Activated CD4-positive, alpha-beta T cell treated with anti-CD3 and anti-CD28 coated beads for 36 hours (primary cell): Measurements from ENCODE around the gene NCAPH2. TPM values are rescaled to one million over a fixed set of nuclear protein-coding genes. Genes with fewer than 3 reads are reported as not detected.

ENCODE experiments used
- ATAC-seq: fragments of 200-7000 bp; cut with Tn5 transposase; one replicate; pipeline ENCODE4 v1.10.0; 2021; ENCODE audit warnings: mild to moderate bottlenecking, moderate library complexity
- CTCF ChIA-PET: fragments of 350-600 bp; sonication (Branson Sonifier 250); formaldehyde crosslinking; loops from one replicate; lab custom pipeline; 2021; ENCODE audit warnings: antibody characterized with exemption; lab: Charles Lee
- POLR2A ChIA-PET: fragments of 350-600 bp; sonication (Branson Sonifier 250); formaldehyde crosslinking; loops from one replicate; lab custom pipeline; 2021; ENCODE audit warnings: antibody characterized with exemption, inconsistent platforms; lab: Charles Lee
- DNase-seq: peaks from one replicate; pipeline ENCODE4 v3.0.0-alpha.2; 2020
- H3K27ac Mint-ChIP-seq: one replicate; pipeline ENCODE4 v1.8.0; 2021; ENCODE audit warnings: mixed read lengths
- H3K27me3 Mint-ChIP-seq: one replicate; pipeline ENCODE4 v1.8.0; 2021; ENCODE audit warnings: mixed read lengths
- H3K36me3 Mint-ChIP-seq: one replicate; pipeline ENCODE4 v1.8.0; 2021; ENCODE audit warnings: low read depth, mixed read lengths
- H3K4me1 Mint-ChIP-seq: one replicate; pipeline ENCODE4 v1.8.0; 2021; ENCODE audit warnings: mixed read lengths
- H3K4me3 Mint-ChIP-seq: one replicate; pipeline ENCODE4 v1.8.0; 2021; ENCODE audit warnings: mild to moderate bottlenecking, moderate library complexity, mixed read lengths
- H3K9me3 Mint-ChIP-seq: one replicate; pipeline ENCODE4 v1.8.0; 2021; ENCODE audit warnings: low read depth, mixed read lengths
- intact Hi-C, 2 experiments: fragments of 100-400 bp; cut with DNase I in 1 of 2; cut with micrococcal nuclease in 1 of 2; formaldehyde crosslinking; loops; one replicate each; pipeline versions ENCODE4 v1.14.2 to v1.15.1; 2022 to 2024; cut with DNase I, micrococcal nuclease
- total RNA-seq, 2 experiments: library from RNA; stranded (reverse); gene quantifications; one replicate each; pipeline ENCODE4 v1.2.3, GENCODE V29; 2021

Gene NCAPH2
- total RNA-seq, 2 experiments from 2014 or later, result 115 to 123 TPM

DNA sequence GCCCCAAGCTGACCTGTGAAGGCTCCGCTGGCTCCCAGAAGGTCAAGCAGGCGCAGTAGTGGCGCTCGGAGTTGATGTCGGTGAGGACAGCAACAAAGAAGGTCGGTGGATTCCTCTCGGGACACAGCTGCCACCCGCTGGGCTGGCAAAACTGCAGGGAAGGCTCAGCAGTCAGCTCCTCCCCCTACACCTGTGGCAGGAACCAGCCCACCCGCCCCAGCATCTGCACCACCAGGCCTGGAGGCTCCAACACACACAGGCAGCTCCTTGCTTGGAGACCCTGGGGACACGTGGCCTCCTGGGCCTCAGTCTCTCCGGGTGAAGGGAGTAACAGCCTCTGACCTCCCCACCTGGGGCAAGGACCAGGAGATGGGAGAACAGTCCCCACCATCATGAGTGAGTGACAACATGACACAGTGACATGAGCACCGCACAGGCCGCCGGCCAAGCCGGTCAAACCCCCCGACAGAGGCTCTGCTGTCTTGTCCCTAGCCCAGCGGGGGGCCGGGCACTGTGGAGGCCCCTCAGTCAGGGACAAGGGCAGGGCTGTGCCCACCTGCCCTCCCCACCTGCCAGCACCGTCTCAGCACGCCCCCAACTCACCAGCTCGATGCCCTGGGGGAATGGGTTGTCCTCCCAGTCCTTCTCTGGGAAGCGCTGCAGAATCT is 40.1 kb upstream of the NCAPH2 start:
- no peak overlapping the region for H3K27ac Mint-ChIP-seq
- ChIA-PET CTCF (interaction anchor here (1.0 kb wide), 1 partner anchor 153 kb away, joined by 7 read pairs; no protein-coding TSS in a partner anchor), POLR2A (interaction anchor here (0.7 kb wide), 1 partner anchor 18 kb away, joined by 5 read pairs; no protein-coding TSS in a partner anchor)
- H3K4me1 Mint-ChIP-seq, result peaks cover 42% of the 10 kb centered on the region
- ATAC-seq (no peak), DNase-seq (no peak)
- intact Hi-C loops, result no loop called here
- no peaks in the 10 kb centered on the region for H3K27me3 Mint-ChIP-seq
- H3K36me3 Mint-ChIP-seq, result peaks cover 26% of the 10 kb centered on the region
- H3K9me3 Mint-ChIP-seq, result no peaks in the 10 kb centered on the region
- no peak overlapping the region for H3K4me3 Mint-ChIP-seq

DNA sequence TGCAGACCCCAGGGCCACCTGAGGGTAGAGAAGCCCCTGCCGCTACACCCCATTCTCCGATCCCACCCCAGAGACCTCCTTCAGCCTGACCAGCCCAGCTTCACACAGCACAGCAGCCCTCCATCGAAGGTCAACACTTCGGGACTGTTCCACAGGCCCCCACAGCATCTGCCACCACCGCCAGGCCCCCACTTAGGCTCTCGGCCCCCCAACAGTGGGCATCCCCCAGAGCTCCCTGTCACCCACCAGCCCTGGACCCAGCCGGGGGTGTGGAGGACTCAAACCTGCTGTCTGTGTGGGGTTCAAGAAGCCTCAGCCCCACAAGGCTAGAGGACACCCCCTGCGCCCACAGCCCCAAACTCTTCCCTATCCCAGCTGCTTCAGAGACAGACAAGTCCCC is 39.4 kb upstream of the NCAPH2 start:
- Mint-ChIP-seq H3K27ac (peak overlapping the region; percentile 67), H3K4me1 (peaks cover 49% of the 10 kb centered on the region), H3K36me3 (peaks cover 21% of the 10 kb centered on the region), H3K27me3 (no peaks in the 10 kb centered on the region), H3K4me3 (no peak overlapping the region), H3K9me3 (no peaks in the 10 kb centered on the region)
- ChIA-PET POLR2A (interaction anchor here (0.7 kb wide), 1 partner anchor 19 kb away, joined by 5 read pairs; no protein-coding TSS in a partner anchor), CTCF (interaction anchor here (0.6 to 1.2 kb wide), 4 partner anchors 38 to 232 kb away, joined by 3 to 7 read pairs (median 3); no protein-coding TSS in a partner anchor)
- DNase-seq, result no peak
- intact Hi-C loops, result loop anchor here in 1 of 2 experiments (1.0 kb wide), 1 partner anchor 152 kb away; no protein-coding TSS in a partner anchor
- ATAC-seq, result no peak

DNA sequence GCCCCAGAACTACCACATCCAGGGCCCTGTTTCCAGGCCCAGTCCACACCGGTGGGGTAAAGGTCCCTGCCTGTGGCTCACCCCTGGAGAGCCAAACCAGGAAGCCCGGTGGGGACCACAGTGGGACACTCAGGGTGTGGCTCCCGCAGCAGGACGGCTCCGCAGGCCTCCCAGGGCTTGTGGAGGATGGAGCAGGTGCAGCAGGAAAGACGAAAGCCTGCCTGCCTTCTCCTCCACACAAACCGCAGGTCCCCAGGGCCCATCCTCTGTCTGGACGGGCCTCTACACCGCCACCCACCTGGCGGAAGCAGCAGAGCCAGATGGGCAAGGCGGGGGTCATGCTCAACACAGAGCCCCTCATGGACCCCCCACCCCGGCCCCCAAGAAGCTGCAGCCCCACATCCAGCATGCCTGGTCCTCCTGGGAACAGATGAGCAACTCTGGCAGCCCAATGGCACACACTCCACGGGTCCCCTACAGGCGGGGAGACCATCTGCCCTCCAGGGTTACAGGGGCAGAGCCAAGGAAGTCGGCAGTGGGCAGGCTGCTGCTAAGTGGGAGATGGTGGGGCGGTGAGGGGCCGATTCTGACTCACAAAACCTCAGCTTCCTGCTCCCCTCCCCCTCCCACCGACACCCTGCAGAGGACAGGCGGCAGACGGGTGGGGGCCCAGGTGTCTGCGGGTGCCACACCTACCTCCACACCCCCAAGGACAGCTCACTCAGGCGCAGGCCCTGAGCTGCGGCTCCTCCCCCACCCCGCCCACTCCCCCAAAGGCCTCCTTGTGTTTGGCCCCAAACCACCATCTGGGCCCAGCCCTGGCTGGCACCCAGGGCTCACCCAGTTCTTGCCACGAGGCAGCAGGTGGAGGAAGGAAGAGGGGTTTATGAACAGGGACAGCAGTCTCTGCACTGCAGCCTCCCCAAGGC is 38.4 kb upstream of the NCAPH2 start:
- CTCF ChIA-PET, result interaction anchor here (0.6 to 3.4 kb wide), 8 partner anchors 16 to 233 kb away, joined by 3 to 14 read pairs (median 3); partner anchors contain the start of gene SCO2
- H3K4me1 Mint-ChIP-seq, result peaks cover 53% of the 10 kb centered on the region
- no peaks in the 10 kb centered on the region for H3K27me3 Mint-ChIP-seq
- H3K36me3 Mint-ChIP-seq, result peaks cover 17% of the 10 kb centered on the region
- no peaks in the 10 kb centered on the region for H3K9me3 Mint-ChIP-seq
- DNase-seq (peak; percentile 97), ATAC-seq (peak; percentile 84)
- POLR2A ChIA-PET, result interaction anchor here (0.6 to 1.6 kb wide), 6 partner anchors 38 to 290 kb away, joined by 3 to 10 read pairs (median 4); partner anchors contain the start of genes LMF2, NCAPH2 and SCO2
- H3K27ac Mint-ChIP-seq, result peak overlapping the region; percentile 95
- peak overlapping the region; percentile 59 for H3K4me3 Mint-ChIP-seq
- intact Hi-C loops, result loop anchor here (1.0 to 5.0 kb wide), 6 partner anchors 12 to 282 kb away; partner anchors contain the start of genes ADM2 (in 1 of the 2), LMF2 (in 1 of the 2), NCAPH2 (in 1 of the 2) and TRABD (in 1 of the 2)

DNA sequence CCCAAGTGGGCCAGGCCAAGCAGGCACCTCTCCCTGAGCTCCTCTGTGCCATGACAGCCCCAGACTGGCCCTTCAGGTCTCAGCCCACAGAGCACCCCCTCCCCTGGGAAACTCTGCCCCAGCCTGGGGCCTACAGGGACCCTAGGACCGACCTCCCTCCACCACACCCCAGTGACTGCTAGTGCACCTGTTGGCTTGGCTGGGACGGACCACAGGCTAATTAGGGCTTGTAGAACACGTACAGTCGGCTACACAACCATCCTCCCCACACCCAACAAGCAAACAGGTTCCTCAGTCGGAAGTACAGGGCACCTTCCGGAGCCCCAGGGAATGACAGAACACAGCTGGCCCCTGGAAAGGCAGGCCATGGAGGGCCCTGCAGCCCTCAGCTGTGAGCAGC is 37.5 kb upstream of the NCAPH2 start:
- peak overlapping the region; percentile 95 for H3K27ac Mint-ChIP-seq
- H3K4me3 Mint-ChIP-seq, result peak overlapping the region; percentile 59
- POLR2A ChIA-PET, result interaction anchor here (0.6 to 1.6 kb wide), 6 partner anchors 37 to 290 kb away, joined by 3 to 10 read pairs (median 4); partner anchors contain the start of genes LMF2, NCAPH2 and SCO2
- intact Hi-C loops, result loop anchor here (1.0 to 5.0 kb wide), 6 partner anchors 11 to 283 kb away; partner anchors contain the start of genes ADM2 (in 1 of the 2), LMF2 (in 1 of the 2), NCAPH2 (in 1 of the 2) and TRABD (in 1 of the 2)
- peaks cover 54% of the 10 kb centered on the region for H3K4me1 Mint-ChIP-seq
- DNase-seq, result no peak
- ATAC-seq, result no peak
- H3K36me3 Mint-ChIP-seq, result peaks cover 17% of the 10 kb centered on the region
- no peaks in the 10 kb centered on the region for H3K9me3 Mint-ChIP-seq
- no peaks in the 10 kb centered on the region for H3K27me3 Mint-ChIP-seq
- CTCF ChIA-PET, result interaction anchor here (1.0 to 3.4 kb wide), 4 partner anchors 20 to 55 kb away, joined by 3 to 14 read pairs (median 3); partner anchors contain the start of gene SCO2

DNA sequence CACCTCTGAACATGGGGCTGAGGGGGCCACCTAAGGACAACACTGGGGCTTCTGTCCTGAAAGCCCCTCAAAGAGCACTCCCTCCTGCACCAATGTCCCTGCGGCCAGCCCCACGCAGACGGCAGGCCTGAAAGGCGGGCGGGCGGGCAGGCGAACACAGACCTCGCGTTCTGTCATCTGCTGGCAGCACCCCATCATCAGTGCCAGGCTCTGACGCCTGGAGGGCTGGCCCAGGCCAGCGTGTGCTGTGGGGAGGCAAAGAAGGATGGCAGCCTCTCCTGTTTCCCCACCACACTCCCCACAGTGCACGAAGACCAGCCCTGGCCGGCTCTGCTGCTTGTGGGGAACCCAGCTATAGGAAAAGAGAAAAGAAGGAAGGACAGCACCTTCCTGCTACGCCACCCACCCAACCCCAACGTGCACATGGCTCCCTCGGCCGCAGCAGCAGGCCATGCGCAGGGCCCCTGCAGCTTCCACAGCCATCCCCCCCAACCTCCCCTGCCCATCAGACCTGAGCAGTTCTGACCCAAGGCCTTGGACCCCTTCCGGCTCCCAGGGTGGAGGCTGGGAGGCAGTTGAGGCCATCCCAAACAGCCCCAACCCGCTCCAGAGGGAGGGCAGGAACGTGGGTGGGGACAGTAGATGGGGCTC is 36.7 kb upstream of the NCAPH2 start:
- no peak for ATAC-seq
- peaks cover 11% of the 10 kb centered on the region for H3K36me3 Mint-ChIP-seq
- intact Hi-C loops, result loop anchor here (2.0 to 5.0 kb wide), 2 partner anchors 37 to 284 kb away; partner anchors contain the start of genes NCAPH2 (in 1 of the 2) and TRABD (in 1 of the 2)
- CTCF ChIA-PET, result interaction anchor here (0.8 to 3.4 kb wide), 2 partner anchors 54 to 150 kb away, joined by 3 to 14 read pairs; partner anchors contain the start of gene SCO2
- H3K4me3 Mint-ChIP-seq, result peak overlapping the region; percentile 59
- DNase-seq, result no peak
- peaks cover 55% of the 10 kb centered on the region for H3K4me1 Mint-ChIP-seq
- H3K27me3 Mint-ChIP-seq, result no peaks in the 10 kb centered on the region
- no peaks in the 10 kb centered on the region for H3K9me3 Mint-ChIP-seq
- POLR2A ChIA-PET, result no interaction called here
- peak overlapping the region; percentile 95 for H3K27ac Mint-ChIP-seq

DNA sequence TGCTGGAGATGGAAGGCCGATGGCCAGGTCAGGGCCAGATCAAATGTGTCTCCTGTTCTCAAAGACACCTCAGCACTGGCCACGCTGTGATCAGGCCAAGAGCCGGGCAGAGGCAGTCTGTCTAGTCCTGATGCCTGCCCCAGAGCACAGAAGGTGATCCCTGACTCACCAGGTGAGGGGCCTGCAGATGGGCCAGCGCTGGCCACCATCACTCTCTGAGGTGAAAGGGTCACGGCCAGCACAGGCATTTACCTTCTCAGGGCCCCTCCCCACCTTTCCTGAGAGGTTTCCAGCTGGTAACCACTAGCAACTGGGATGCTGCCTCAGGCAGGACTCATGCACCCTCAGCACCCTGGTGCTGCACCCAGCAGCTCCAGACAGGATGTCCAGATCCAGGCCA is 36.1 kb upstream of the NCAPH2 start:
- intact Hi-C loops, result loop anchor here (2.0 to 5.0 kb wide), 2 partner anchors 37 to 285 kb away; partner anchors contain the start of genes NCAPH2 (in 1 of the 2) and TRABD (in 1 of the 2)
- POLR2A ChIA-PET, result no interaction called here
- Mint-ChIP-seq H3K4me1 (peaks cover 55% of the 10 kb centered on the region), H3K27me3 (no peaks in the 10 kb centered on the region), H3K27ac (peak overlapping the region; percentile 95), H3K9me3 (no peaks in the 10 kb centered on the region), H3K4me3 (no peak overlapping the region), H3K36me3 (peaks cover 5% of the 10 kb centered on the region)
- CTCF ChIA-PET, result interaction anchor here (0.6 to 3.4 kb wide), 6 partner anchors 19 to 323 kb away, joined by 3 to 14 read pairs (median 4); partner anchors contain the start of gene SCO2
- DNase-seq, result no peak
- ATAC-seq, result no peak

DNA sequence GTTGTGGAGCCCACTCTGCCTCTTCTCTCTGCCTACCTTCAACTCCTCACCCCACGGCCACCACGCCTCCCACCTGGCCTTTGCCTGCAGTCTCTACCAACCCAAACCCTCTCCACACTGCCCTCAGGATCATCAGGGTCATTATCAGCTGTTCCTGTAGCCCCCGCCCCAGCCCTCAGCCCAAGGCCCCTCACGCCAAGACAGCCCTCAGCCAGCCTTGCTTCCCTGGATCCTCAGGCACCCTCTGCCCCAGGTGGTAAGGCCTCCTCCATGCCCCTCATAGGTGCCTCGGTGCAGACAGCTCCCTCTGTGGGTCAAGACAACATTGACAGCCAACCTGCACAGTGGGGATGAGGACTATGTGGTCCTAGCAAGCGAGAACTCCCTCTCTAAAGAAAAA is 34.9 kb upstream of the NCAPH2 start:
- ChIA-PET CTCF (interaction anchor here (0.9 to 1.7 kb wide), 6 partner anchors 20 to 53 kb away, joined by 3 to 6 read pairs (median 4); partner anchors contain the start of gene SCO2), POLR2A (interaction anchor here (0.7 kb wide), 1 partner anchor 53 kb away, joined by 3 read pairs; no protein-coding TSS in a partner anchor)
- Mint-ChIP-seq H3K4me3 (peak overlapping the region; percentile 89), H3K27me3 (no peaks in the 10 kb centered on the region), H3K27ac (peak overlapping the region; percentile 83), H3K36me3 (peaks cover 4% of the 10 kb centered on the region), H3K9me3 (no peaks in the 10 kb centered on the region), H3K4me1 (peaks cover 55% of the 10 kb centered on the region)
- ATAC-seq (peak; percentile 18), DNase-seq (peak; percentile 70)
- intact Hi-C loops, result loop anchor here in 1 of 2 experiments (5.0 kb wide), 1 partner anchor 286 kb away; the partner anchor contains the start of gene TRABD

DNA sequence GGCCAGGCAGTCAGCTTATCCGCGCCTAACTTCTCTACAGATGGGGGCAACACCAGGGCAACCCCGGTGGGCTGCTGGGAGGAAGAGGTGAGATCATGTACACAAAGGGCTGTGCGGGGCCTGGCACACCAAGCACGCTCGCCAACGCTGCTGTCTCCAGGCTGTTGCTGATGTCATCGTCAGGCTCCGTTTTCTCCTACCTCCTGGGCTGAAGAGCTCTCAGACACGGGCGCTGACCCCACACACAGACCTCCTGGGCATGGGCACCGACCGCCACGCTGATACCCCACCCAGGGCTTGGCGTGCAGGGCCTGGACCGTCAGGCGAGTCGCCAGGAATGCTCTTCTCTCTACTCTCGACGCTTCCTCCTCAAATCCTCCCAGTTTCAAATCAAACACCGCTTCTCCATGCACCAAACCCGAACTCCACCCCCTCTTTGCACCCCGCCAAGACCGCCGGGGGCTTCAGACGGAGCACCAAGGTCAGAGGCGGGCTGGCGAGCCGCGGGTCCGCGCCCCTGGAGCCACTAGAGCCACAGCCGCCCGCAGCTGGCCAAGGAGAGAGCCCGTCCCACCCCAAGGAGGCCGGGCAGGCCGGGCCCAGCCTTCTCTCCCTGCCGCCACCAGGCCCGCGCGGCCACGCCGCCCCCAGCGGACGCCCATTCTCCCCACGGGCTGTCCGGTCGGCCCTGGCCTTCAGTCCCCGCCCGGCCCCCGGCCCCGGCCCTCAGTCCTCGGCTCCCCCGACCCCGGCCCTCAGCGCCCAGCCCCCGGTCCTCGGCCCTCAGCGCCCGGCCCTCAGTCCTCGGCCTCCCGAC is 34.0 kb upstream of the NCAPH2 start:
- no peaks in the 10 kb centered on the region for H3K27me3 Mint-ChIP-seq
- CTCF ChIA-PET, result interaction anchor here (0.9 to 1.7 kb wide), 3 partner anchors 24 to 233 kb away, joined by 3 to 5 read pairs (median 4); partner anchors contain the start of gene SCO2
- DNase-seq, result peak; percentile 75
- peak overlapping the region; percentile 89 for H3K4me3 Mint-ChIP-seq
- H3K4me1 Mint-ChIP-seq, result peaks cover 48% of the 10 kb centered on the region
- peak overlapping the region; percentile 83 for H3K27ac Mint-ChIP-seq
- POLR2A ChIA-PET, result interaction anchor here (0.7 kb wide), 1 partner anchor 52 kb away, joined by 3 read pairs; no protein-coding TSS in a partner anchor
- H3K9me3 Mint-ChIP-seq, result no peaks in the 10 kb centered on the region
- ATAC-seq, result peak; percentile 9
- H3K36me3 Mint-ChIP-seq, result peaks cover 2% of the 10 kb centered on the region
- intact Hi-C loops, result loop anchor here in 1 of 2 experiments (2.0 to 5.0 kb wide), 4 partner anchors 131 to 287 kb away; partner anchors contain the start of genes MAPK11, PPP6R2, TRABD and TUBGCP6
